Lung (tissue), 12 donors: Measurements from ENCODE around the gene RREB1. TPM values are rescaled to one million over a fixed set of nuclear protein-coding genes. Genes with fewer than 3 reads are reported as not detected.
A peak's percentile ranks its signal among the peaks of the same experiment; 100 is the strongest.

ENCODE experiments used
- ATAC-seq: fragments of 200-7000 bp; cut with Tn5 transposase; one replicate; pipeline ENCODE4 v1.9.1; 2020; ENCODE audit warnings: moderate number of reproducible peaks; ENCODE audit not compliant: insufficient read depth, low FRiP score
- DNase-seq, 3 donors: peaks; one replicate each; pipeline ENCODE4 v3.0.0-alpha.2; 2013 to 2017
- H3K27ac ChIP-seq, 2 donors: one replicate each; pipeline ENCODE4 v1.5.1; 2013; ENCODE audit warnings: mild to moderate bottlenecking in 2 of 2, moderate library complexity in 2 of 2, control low read depth in 1 of 2, inconsistent platforms in 1 of 2, low read depth in 1 of 2, low read length in 1 of 2
- H3K27me3 ChIP-seq, 3 donors: one replicate each; pipeline ENCODE4 v1.5.1; 2013; ENCODE audit warnings: low read length in 2 of 3; ENCODE audit not compliant: control insufficient read depth in 3 of 3, insufficient read depth in 3 of 3
- H3K36me3 ChIP-seq, 4 donors: one replicate each; pipeline ENCODE4 v1.5.1; 2013; ENCODE audit warnings: low read length in 4 of 4, mild to moderate bottlenecking in 1 of 4, moderate library complexity in 1 of 4; ENCODE audit not compliant: control insufficient read depth in 4 of 4, insufficient read depth in 4 of 4
- H3K4me1 ChIP-seq, 5 donors: one replicate each; pipeline ENCODE4 v1.5.1; 2013; ENCODE audit warnings: low read length in 5 of 5, mild to moderate bottlenecking in 2 of 5, moderate library complexity in 1 of 5; ENCODE audit not compliant: control insufficient read depth in 5 of 5, insufficient read depth in 5 of 5
- H3K4me3 ChIP-seq: one replicate; pipeline ENCODE4 v1.5.1; 2013; ENCODE audit warnings: mild to moderate bottlenecking, control low read depth, moderate library complexity
- H3K9ac ChIP-seq, 2 donors: one replicate each; pipeline ENCODE4 v1.5.1; 2013; ENCODE audit warnings: low read length in 2 of 2, control low read depth in 1 of 2; ENCODE audit not compliant: insufficient read depth in 1 of 2
- H3K9me3 ChIP-seq, 4 donors: one replicate each; pipeline ENCODE4 v1.5.1; 2013; ENCODE audit warnings: low read length in 3 of 4, mild to moderate bottlenecking in 1 of 4, moderate library complexity in 1 of 4; ENCODE audit not compliant: control insufficient read depth in 4 of 4, insufficient read depth in 3 of 4
- WGBS, 2 donors: extraction: QIAGEN DNeasy Blood & Tissue Kit; methylation state at CpG; one replicate each; pipeline ENCODE4 v1.1.7; 2013; 5-methylcytosine and 5-hydroxymethylcytosine counted together
- polyA plus RNA-seq, 2 donors: library from polyadenylated mRNA; stranded (reverse); fragments of 200-250 nt; gene quantifications; one replicate each; pipeline ENCODE4 v1.2.1, GENCODE V29; 2013
- total RNA-seq, 2 donors: library from RNA; depleted of rRNA in 1 of 2; stranded (reverse); fragments of >200 nt in 1 of 2; gene quantifications; one replicate each; pipeline ENCODE4 v1.2.1, GENCODE V29; 2014 to 2021
- TF ChIP-seq, protein P1 (sequence below): IDR thresholded peaks from 2 replicates; pipeline ENCODE4 v1.5.1; 2012; ENCODE audit warnings: mild to moderate bottlenecking; ENCODE audit errors: control extremely low read depth, extremely low read depth
- donor health status: control.
- donor health status: control.
- donor health status: Bipolar disorder and iron deficiency.
- donor health status: healthy.
- donor health status: DM: yes; HTN: yes; CAD: no.

Gene RREB1
- total and polyA plus RNA-seq, 4 donors: 8.9 to 54.7 (median 31.1) TPM

DNA sequence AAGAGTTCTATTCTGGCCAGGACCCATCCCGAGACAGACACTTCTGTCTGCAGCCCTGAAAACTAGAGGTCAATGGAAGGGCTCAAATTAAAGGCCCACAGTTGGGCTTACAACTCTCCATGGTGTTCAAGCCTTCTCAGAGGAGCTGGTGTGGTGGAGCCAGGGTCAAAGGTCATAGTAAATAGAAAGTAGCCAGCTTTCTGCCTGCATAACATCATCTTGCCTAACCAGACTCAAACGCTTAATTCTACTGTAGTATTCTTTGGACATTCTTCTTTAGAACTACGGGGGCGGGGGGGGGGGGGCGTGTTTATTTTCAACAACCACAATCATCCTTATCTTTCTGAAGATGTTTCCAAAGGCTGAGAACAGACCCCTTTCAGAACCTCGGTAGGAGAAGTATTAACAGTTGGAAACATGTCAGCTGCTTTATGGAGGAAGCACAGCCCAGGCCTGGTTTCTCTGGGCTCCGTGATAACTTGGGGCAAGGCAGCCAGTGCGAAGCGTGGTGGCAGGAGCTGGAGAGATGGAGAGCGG, 1.5 kb upstream of the RREB1 start:
- ATAC-seq (no peak), DNase-seq (no peak)
- H3K4me3 ChIP-seq: no peak overlapping the region

DNA sequence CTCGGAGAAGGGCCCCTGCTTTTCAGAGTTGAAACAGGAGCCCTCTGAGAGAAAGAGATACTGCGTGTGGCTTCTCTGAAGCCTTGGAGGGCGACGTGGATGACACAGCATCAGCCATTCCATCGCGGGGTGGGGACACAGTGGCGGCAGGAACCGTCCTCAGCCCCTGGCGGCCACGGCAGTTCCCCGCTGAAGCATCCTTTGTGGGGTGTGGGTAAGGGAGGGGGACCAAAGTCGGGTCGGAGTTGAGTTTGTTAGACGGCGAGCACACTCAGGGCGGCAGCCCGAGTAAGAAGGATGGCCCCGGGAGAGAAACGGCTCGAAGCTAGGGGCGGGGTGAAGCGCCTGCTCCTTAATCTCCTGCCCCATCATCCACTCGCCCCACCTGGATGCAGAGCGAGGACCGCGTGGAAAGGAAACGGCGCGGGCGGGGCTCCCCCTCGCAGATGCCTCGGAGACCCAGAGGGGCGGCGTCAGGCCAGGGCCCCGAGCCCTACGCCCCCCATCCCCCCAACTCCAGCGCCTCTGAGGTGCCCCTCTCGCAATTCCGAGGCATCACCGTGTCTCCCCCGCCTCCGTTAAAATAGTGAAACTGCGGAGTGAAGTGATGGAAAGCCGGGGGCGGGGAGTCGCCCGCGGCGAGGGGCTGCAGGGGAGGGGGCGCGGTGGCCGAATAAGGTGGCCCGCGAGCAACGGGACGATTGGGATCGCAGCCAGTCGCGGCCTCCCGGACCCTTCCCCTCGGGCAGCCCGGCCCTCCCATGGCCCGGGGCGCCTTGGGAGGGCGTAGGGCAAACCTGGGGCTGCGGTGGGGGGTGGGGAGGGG, 796 bp upstream of the RREB1 start:
- ATAC-seq (peak; percentile 1), DNase-seq (peak in 1 of 3 donors; percentile 47)
- Histone ChIP-seq H3K36me3 (no peaks in the 10 kb centered on the region), H3K9ac (no peak overlapping the region), H3K4me1 (peaks cover 0 to 17% (median 6%) of the 10 kb centered on the region in 5 donors), H3K9me3 (no peaks in the 10 kb centered on the region), H3K4me3 (peak overlapping the region; percentile 84), H3K27ac (peak overlapping the region; percentile 97 to 98), H3K27me3 (no peaks in the 10 kb centered on the region)
- TF ChIP-seq, protein P1, sequence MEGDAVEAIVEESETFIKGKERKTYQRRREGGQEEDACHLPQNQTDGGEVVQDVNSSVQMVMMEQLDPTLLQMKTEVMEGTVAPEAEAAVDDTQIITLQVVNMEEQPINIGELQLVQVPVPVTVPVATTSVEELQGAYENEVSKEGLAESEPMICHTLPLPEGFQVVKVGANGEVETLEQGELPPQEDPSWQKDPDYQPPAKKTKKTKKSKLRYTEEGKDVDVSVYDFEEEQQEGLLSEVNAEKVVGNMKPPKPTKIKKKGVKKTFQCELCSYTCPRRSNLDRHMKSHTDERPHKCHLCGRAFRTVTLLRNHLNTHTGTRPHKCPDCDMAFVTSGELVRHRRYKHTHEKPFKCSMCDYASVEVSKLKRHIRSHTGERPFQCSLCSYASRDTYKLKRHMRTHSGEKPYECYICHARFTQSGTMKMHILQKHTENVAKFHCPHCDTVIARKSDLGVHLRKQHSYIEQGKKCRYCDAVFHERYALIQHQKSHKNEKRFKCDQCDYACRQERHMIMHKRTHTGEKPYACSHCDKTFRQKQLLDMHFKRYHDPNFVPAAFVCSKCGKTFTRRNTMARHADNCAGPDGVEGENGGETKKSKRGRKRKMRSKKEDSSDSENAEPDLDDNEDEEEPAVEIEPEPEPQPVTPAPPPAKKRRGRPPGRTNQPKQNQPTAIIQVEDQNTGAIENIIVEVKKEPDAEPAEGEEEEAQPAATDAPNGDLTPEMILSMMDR: no peak
- 2 to 4% methylated on average over 62 to 66 of the region's 66 CpGs for WGBS, 2 donors

More for the DNA sequence above, 1.5 kb upstream of the RREB1 start:
- peak overlapping the region; percentile 50 to 97 for H3K27ac ChIP-seq
- no peaks in the 10 kb centered on the region for H3K27me3 ChIP-seq
- no peaks in the 10 kb centered on the region for H3K9me3 ChIP-seq
- peaks cover 0 to 14% (median 6%) of the 10 kb centered on the region in 5 donors for H3K4me1 ChIP-seq
- no peaks in the 10 kb centered on the region for H3K36me3 ChIP-seq
- no peak overlapping the region for H3K9ac ChIP-seq
- 38 to 52% methylated on average over 10 of the region's 10 CpGs for WGBS, 2 donors
- TF ChIP-seq, protein P1: no peak

DNA sequence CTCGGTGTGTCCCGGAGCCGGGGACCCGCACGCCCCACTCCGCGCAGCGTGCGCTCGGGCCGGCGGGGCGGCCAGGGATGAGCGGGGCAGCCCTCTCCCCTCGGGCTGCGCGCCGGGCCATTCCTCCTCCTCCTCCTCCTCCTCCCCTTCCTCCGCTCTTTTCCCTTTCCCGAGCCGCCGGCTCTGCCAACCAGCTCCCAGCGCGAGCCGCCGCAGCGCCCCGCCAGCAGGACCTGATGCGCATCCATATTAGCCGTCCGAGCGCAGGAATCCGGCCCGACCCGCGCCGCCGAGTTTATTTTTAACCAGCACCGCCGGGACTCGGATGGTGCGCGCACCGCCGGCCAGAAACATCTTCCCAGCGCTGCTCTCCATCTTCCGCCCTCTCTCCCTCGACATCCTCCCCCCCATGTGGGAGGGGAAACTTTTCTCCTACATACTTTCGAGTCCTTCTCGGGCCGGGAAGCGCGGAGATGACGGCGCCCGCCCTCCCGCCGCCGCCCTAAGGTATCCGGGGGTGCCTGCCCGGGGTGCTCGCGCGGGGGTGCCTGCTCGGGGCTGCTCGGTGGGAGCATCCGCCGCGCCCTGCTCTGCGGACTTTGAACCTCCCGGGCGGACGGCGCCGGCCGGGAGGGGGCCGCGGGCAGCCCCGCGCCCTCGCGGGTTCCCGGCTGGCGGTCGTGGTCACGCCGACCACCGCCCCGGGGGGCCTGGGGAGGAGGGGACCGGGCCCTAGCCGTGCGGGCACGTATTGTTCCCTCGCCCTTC, 619 bp downstream of the RREB1 start:
- Histone ChIP-seq H3K36me3 (no peaks in the 10 kb centered on the region), H3K27me3 (no peaks in the 10 kb centered on the region), H3K9me3 (no peaks in the 10 kb centered on the region), H3K4me3 (peak overlapping the region; percentile 84), H3K27ac (peak overlapping the region; percentile 97 to 98), H3K4me1 (peaks cover 3 to 28% (median 6%) of the 10 kb centered on the region in 5 donors), H3K9ac (peak overlapping the region; percentile 46 to 86)
- ATAC-seq (peak; percentile 44), DNase-seq (peak; percentile 64 to 70 (median 69))
- 0% methylated on average over 64 to 94 of the region's 94 CpGs for WGBS, 2 donors
- TF ChIP-seq, protein P1: no peak
